GM13976 (cell line): ENCODE measurements around the gene SPARCL1.
"Not testable (repeated sequence)": the region's sequence is repeated elsewhere in the genome, so short reads cannot be mapped to it uniquely, and the experiment has no call there.

Experiments used
- DNase-seq: peaks from one replicate; pipeline ENCODE4 v3.0.0; 2012; ENCODE audit warnings: low spot score
- in situ Hi-C: fragments of 300-500 bp; cut with MboI; formaldehyde crosslinking; loops from one replicate; pipeline ENCODE4 v1.12.0; 2022; ENCODE audit warnings: low sequenced_read_pairs, mixed read lengths, inconsistent platforms; ENCODE audit not compliant: unreplicated experiment
- TF ChIP-seq, protein P1 (sequence below): IDR thresholded peaks from 2 replicates; pipeline ENCODE4 v1.5.1; 2012; ENCODE audit warnings: borderline replicate concordance, mild to moderate bottlenecking; ENCODE audit not compliant: insufficient read depth; ENCODE audit errors: extremely low read depth, missing control alignments, control extremely low read depth

The SPARCL1 gene

DNA sequence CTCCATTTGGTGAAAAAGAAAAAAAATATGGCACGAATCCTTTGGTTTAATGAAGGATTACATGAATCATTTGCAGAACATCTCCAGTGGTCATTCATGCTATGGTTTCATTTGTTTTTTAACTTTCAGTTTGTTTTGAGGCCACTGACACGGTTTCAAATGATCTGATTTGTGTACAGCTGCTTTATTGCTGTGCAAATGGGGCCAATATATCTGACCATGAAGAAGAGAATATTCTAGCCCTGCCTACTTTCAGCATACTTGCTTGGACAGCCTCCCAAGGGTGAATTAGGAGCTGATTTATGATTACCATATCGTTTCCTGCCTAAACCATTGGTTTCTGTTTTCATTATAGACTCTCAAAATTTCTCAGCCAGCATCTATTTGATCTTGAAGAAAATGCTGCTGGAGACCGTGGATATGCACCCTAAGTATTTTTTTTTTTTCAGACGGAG is 30.7 kb downstream of the SPARCL1 start:
- in situ Hi-C loops: no loop called here
- DNase-seq: peak; percentile 18
- TF ChIP-seq, protein P1, sequence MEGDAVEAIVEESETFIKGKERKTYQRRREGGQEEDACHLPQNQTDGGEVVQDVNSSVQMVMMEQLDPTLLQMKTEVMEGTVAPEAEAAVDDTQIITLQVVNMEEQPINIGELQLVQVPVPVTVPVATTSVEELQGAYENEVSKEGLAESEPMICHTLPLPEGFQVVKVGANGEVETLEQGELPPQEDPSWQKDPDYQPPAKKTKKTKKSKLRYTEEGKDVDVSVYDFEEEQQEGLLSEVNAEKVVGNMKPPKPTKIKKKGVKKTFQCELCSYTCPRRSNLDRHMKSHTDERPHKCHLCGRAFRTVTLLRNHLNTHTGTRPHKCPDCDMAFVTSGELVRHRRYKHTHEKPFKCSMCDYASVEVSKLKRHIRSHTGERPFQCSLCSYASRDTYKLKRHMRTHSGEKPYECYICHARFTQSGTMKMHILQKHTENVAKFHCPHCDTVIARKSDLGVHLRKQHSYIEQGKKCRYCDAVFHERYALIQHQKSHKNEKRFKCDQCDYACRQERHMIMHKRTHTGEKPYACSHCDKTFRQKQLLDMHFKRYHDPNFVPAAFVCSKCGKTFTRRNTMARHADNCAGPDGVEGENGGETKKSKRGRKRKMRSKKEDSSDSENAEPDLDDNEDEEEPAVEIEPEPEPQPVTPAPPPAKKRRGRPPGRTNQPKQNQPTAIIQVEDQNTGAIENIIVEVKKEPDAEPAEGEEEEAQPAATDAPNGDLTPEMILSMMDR: no peak

DNA sequence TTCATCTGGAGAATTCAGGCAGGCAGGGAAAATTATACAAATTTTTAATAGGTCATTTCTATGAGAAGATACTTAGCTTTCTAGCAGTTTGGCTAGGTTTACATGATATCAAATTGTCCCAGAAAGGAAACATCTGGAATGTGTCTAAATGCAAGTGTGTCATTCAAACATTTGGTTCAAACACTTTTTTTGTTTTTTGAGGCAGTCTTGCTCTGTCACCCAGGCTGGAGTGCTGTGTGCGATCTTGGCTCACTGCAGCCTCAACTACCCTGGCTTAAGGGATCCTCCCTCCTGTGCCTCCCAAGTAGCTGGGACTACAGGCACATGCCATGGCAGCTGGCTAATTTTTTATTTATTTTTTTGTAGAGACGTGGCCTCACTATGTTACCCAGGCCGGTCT is 31.6 kb downstream of the SPARCL1 start:
- in situ Hi-C loops: no loop called here

DNA sequence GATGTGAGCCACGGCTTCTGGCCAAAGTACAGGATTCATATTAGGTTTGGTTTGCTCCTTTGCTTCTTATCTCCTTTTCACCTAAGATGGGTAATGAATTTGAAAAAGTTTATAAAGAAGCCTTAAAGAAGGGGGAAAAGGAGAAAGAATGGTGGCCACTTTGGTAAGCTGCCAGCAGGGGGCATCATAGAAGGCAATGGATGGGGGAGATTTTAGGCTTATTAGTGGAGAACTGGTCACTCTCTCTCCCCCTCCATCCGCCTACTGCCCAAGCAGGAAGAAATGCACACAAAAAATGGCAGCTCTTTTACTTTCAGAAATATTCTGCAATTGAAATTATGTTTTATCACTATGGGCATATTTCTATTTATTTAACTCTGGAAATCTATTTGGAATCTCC is 32.0 kb downstream of the SPARCL1 start:
- in situ Hi-C loops: no loop called here
- TF ChIP-seq, protein P1: peak; percentile 16
- DNase-seq: no peak

More for the DNA sequence above, 31.6 kb downstream of the SPARCL1 start:
- TF ChIP-seq, protein P1: no peak
- no peak for DNase-seq

GRCh38 chr4:87493115-87493514 is 36.1 kb downstream of the SPARCL1 start:
- TF ChIP-seq, protein P1: no peak
- no peak for DNase-seq
- in situ Hi-C loops: no loop called here

DNA sequence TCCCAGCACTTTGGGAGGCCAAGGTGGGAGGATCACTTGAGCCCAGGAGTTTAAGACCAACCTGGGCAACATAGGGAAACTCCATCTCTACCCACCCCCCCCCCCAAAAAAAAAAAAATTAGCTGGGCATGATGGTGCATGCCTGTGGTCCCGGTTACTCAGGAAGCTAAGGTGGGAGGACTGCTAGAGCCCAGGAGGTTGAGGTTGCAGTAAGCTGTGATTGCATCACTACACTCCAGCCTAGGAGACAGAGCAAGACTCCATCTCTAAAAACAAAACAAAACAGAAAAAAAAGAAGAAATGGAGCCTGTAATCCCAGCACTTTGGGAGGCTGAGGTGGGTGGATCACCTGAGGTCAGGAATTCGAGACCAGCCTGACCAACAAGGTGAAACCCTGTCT is 37.3 kb downstream of the SPARCL1 start:
- DNase-seq, in situ Hi-C loops: not testable (repeated sequence)

GRCh38 chr4:87491436-87491835 is 37.7 kb downstream of the SPARCL1 start:
- DNase-seq: no peak
- TF ChIP-seq, protein P1: no peak
- in situ Hi-C loops: no loop called here

- no peak for DNase-seq
- in situ Hi-C loops: no loop called here
- TF ChIP-seq, protein P1: no peak
Observed at GRCh38 chr4:87490664-87491369, 38.4 kb downstream of the SPARCL1 start.
